IMR-90 (cell line): ENCODE data around the gene TOPORS. TPM values are rescaled to one million over a fixed set of nuclear protein-coding genes. Genes with fewer than 3 reads are reported as not detected.

Experiments
- ATAC-seq: fragments of 200-7000 bp; cut with Tn5 transposase; 2 replicates; pipeline ENCODE4 v1.9.1; 2020; ENCODE audit warnings: low read depth, mild to moderate bottlenecking, moderate library complexity
- BruUV-seq: library from RNA; stranded (reverse); fragments of 400-500 nt; replicated peaks from 2 replicates; lab custom pipeline; 2021; lab: Mats Ljungman, UMichigan
- CTCF ChIA-PET: fragments of 300-600 bp; formaldehyde crosslinking; extraction: SDS; loops from one replicate; lab custom pipeline; 2021; ENCODE audit warnings: antibody characterized with exemption; lab: Yijun Ruan, JAX
- POLR2A ChIA-PET: fragments of 300-600 bp; sonication (Branson Sonifier 250); formaldehyde crosslinking; loops from one replicate; lab custom pipeline; 2022; ENCODE audit warnings: antibody characterized with exemption; ENCODE audit not compliant: unreplicated experiment; lab: Charles Lee
- DNase-seq: peaks from one replicate; pipeline ENCODE4 v3.0.0; 2013
- H2AFZ ChIP-seq: replicated peaks from 2 replicates; pipeline ENCODE3; 2013; ENCODE audit warnings: low read length, mild to moderate bottlenecking; ENCODE audit not compliant: poor library complexity
- H2AK5ac ChIP-seq: 2 replicates; pipeline ENCODE4 v1.6.1; 2013; ENCODE audit warnings: low read depth, low read length, inconsistent platforms
- H2AK9ac ChIP-seq: replicated peaks from 2 replicates; pipeline ENCODE3; 2013; ENCODE audit warnings: mild to moderate bottlenecking, low read depth, low read length, moderate library complexity; ENCODE audit not compliant: poor library complexity
- H2BK120ac ChIP-seq: 2 replicates; pipeline ENCODE4 v1.6.1; 2013; ENCODE audit warnings: low read depth, low read length, inconsistent platforms
- H2BK15ac ChIP-seq: 3 replicates; pipeline ENCODE4 v1.6.1; 2013; ENCODE audit warnings: low read depth, low read length, inconsistent platforms
- H2BK20ac ChIP-seq: 2 replicates; pipeline ENCODE4 v1.6.1; 2013; ENCODE audit warnings: low read depth, mild to moderate bottlenecking, inconsistent platforms, low read length, moderate library complexity
- H2BK5ac ChIP-seq: 2 replicates; pipeline ENCODE4 v1.6.1; 2013; ENCODE audit warnings: mild to moderate bottlenecking, low read depth, low read length, inconsistent platforms; ENCODE audit not compliant: poor library complexity, severe bottlenecking
- H3K14ac ChIP-seq: replicated peaks from 2 replicates; pipeline ENCODE4 v1.6.1; 2013; ENCODE audit warnings: low read depth, low read length, inconsistent platforms
- H3K18ac ChIP-seq: 2 replicates; pipeline ENCODE4 v1.6.1; 2013; ENCODE audit warnings: low read depth, low read length, control low read depth
- H3K23ac ChIP-seq: 2 replicates; pipeline ENCODE4 v1.6.1; 2013; ENCODE audit warnings: low read depth, low read length, inconsistent platforms
- H3K27ac ChIP-seq: 2 replicates; pipeline ENCODE4 v1.5.1; 2013; ENCODE audit warnings: mild to moderate bottlenecking, control low read depth, low read length; ENCODE audit not compliant: insufficient read depth
- H3K27me3 ChIP-seq: 2 replicates; pipeline ENCODE4 v1.6.1; 2013; ENCODE audit warnings: low read length; ENCODE audit not compliant: control insufficient read depth, insufficient read depth
- H3K36me3 ChIP-seq: 2 replicates; pipeline ENCODE4 v1.6.1; 2013; ENCODE audit warnings: low read length, mixed read lengths; ENCODE audit not compliant: control insufficient read depth, insufficient read depth
- H3K4ac ChIP-seq: 2 replicates; pipeline ENCODE4 v1.6.1; 2013; ENCODE audit warnings: low read depth, low read length, inconsistent platforms
- H3K4me1 ChIP-seq: 2 replicates; pipeline ENCODE4 v1.6.1; 2013; ENCODE audit warnings: low read length, mixed read lengths; ENCODE audit not compliant: control insufficient read depth, insufficient read depth
- H3K4me2 ChIP-seq: 2 replicates; pipeline ENCODE4 v1.6.1; 2013; ENCODE audit warnings: low read depth, mild to moderate bottlenecking, control low read depth, low read length, moderate library complexity
- H3K4me3 ChIP-seq: 2 replicates; pipeline ENCODE4 v1.5.1; 2013; ENCODE audit warnings: low read depth, mild to moderate bottlenecking, control low read depth, low read length, moderate library complexity; ENCODE audit not compliant: insufficient read depth
- H3K56ac ChIP-seq: 2 replicates; pipeline ENCODE4 v1.6.1; 2013; ENCODE audit warnings: low read length, inconsistent platforms; ENCODE audit not compliant: insufficient read depth; ENCODE audit errors: extremely low read depth
- H3K79me1 ChIP-seq, 2 experiments: 2 replicates each; pipeline ENCODE4 v1.6.1; 2013; ENCODE audit warnings: low read length in 2 of 2, inconsistent platforms in 1 of 2, low read depth in 1 of 2
- H3K9ac ChIP-seq: 2 replicates; pipeline ENCODE4 v1.6.1; 2013; ENCODE audit warnings: low read depth, low read length, control low read depth
- H3K9me1 ChIP-seq: 2 replicates; pipeline ENCODE4 v1.6.1; 2013; ENCODE audit warnings: low read length, inconsistent platforms; ENCODE audit not compliant: insufficient read depth
- H3K9me3 ChIP-seq: 2 replicates; pipeline ENCODE4 v1.6.1; 2013; ENCODE audit warnings: low read length; ENCODE audit not compliant: control insufficient read depth, insufficient read depth
- H4K20me1 ChIP-seq: 2 replicates; pipeline ENCODE4 v1.6.1; 2013; ENCODE audit warnings: low read length, inconsistent platforms; ENCODE audit not compliant: insufficient read depth
- H4K5ac ChIP-seq: 2 replicates; pipeline ENCODE4 v1.6.1; 2013; ENCODE audit warnings: mild to moderate bottlenecking, low read depth, low read length, control low read depth
- H4K8ac ChIP-seq, 2 experiments: 2 replicates each; pipeline ENCODE4 v1.6.1; 2013; ENCODE audit warnings: low read depth in 2 of 2, low read length in 2 of 2, control low read depth in 1 of 2, inconsistent platforms in 1 of 2
- H4K91ac ChIP-seq: 2 replicates; pipeline ENCODE4 v1.6.1; 2013; ENCODE audit warnings: low read depth, low read length, inconsistent platforms; ENCODE audit not compliant: insufficient read depth
- BHLHE40 ChIP-seq: fragments of 150-350 bp; IDR thresholded peaks from 2 replicates; pipeline ENCODE4 v1.6.1; 2016; ENCODE audit warnings: mild to moderate bottlenecking, low read depth, low read length
- CEBPB ChIP-seq: IDR thresholded peaks from 2 replicates; pipeline ENCODE4 v1.6.1; 2012; ENCODE audit warnings: low read depth, low read length, improper control_type of control experiment
- CHD1 ChIP-seq: IDR thresholded peaks from 2 replicates; pipeline ENCODE4 v1.6.1; 2012; ENCODE audit warnings: low read depth, low read length, improper control_type of control experiment
- FOS ChIP-seq: fragments of 150-350 bp; IDR thresholded peaks from 2 replicates; pipeline ENCODE4 v1.6.1; 2016; ENCODE audit warnings: low read depth, low read length
- MAFK ChIP-seq: IDR thresholded peaks from 2 replicates; pipeline ENCODE4 v1.6.1; 2012; ENCODE audit warnings: low read depth, low read length, improper control_type of control experiment
- MAZ ChIP-seq: IDR thresholded peaks from 2 replicates; pipeline ENCODE4 v1.6.1; 2012; ENCODE audit warnings: low read depth, mild to moderate bottlenecking, low read length, improper control_type of control experiment, moderate library complexity, borderline replicate concordance
- MXI1 ChIP-seq: IDR thresholded peaks from 2 replicates; pipeline ENCODE4 v1.6.1; 2012; ENCODE audit warnings: low read depth, mild to moderate bottlenecking, low read length, moderate library complexity, borderline replicate concordance
- NFE2L2 ChIP-seq: fragments of 150-350 bp; IDR thresholded peaks from 2 replicates; pipeline ENCODE4 v1.6.1; 2016; ENCODE audit warnings: low read depth, mild to moderate bottlenecking, low read length
- POLR2A ChIP-seq: IDR thresholded peaks from 2 replicates; pipeline ENCODE4 v1.6.1; 2012; ENCODE audit warnings: mild to moderate bottlenecking, low read depth, low read length
- RAD21 ChIP-seq: IDR thresholded peaks from 2 replicates; pipeline ENCODE4 v1.6.1; 2012; ENCODE audit warnings: low read length, improper control_type of control experiment
- RCOR1 ChIP-seq: IDR thresholded peaks from 2 replicates; pipeline ENCODE4 v1.6.1; 2012; ENCODE audit warnings: mild to moderate bottlenecking, low read length, improper control_type of control experiment; ENCODE audit not compliant: insufficient replicate concordance
- RFX5 ChIP-seq: IDR thresholded peaks from 2 replicates; pipeline ENCODE4 v1.8.0; 2012; ENCODE audit warnings: low read depth, mild to moderate bottlenecking, low read length, moderate library complexity
- SMC3 ChIP-seq: fragments of 150-350 bp; IDR thresholded peaks from 2 replicates; pipeline ENCODE4 v1.6.1; 2016; ENCODE audit warnings: low read depth, mild to moderate bottlenecking, antibody characterized with exemption, low read length, moderate library complexity
- WGBS, 2 experiments: methylation state at CpG; one replicate each; pipeline versions ENCODE4 v1.1.5 to v1.1.7; 2013; ENCODE audit warnings: missing lambda C conversion rate in 2 of 2; ENCODE audit not compliant: insufficient read length in 1 of 2; ENCODE audit errors: extremely low coverage in 2 of 2; 5-methylcytosine and 5-hydroxymethylcytosine counted together
- dilution Hi-C: fragments of 300-500 bp; cut with HindIII; formaldehyde crosslinking; loops from one replicate; pipeline ENCODE4 v1.14.3; 2018; ENCODE audit warnings: low sequenced_read_pairs; ENCODE audit not compliant: unreplicated experiment
- in situ Hi-C: fragments of 300-500 bp; cut with MboI; formaldehyde crosslinking; loops from 3 replicates; pipeline ENCODE4 v1.14.3; 2019; ENCODE audit warnings: low sequenced_read_pairs, inconsistent platforms, mixed read lengths
- intact Hi-C: fragments of 100-400 bp; cut with micrococcal nuclease; formaldehyde crosslinking; loops from 2 replicates; pipeline ENCODE4 v1.10.0; 2022
- polyA plus RNA-seq, 3 experiments: library from polyadenylated mRNA; depleted of rRNA; stranded (reverse); fragments of >200 nt; gene quantifications; 2 replicates each; pipeline ENCODE4 v1.2.3, GENCODE V29; 2012; ENCODE audit warnings: low replicate concordance in 1 of 3
- total RNA-seq: library from RNA; depleted of rRNA; stranded (reverse); fragments of >200 nt; gene quantifications from 2 replicates; pipeline ENCODE4 v1.2.3, GENCODE V29; 2012
- TF ChIP-seq, protein P1 (sequence below): fragments of 150-350 bp; IDR thresholded peaks from 2 replicates; pipeline ENCODE4 v1.6.1; 2017; ENCODE audit warnings: mild to moderate bottlenecking, antibody characterized with exemption, low read length, low read depth
- TF ChIP-seq, protein P2 (sequence below): fragments of 150-350 bp; IDR thresholded peaks from 2 replicates; pipeline ENCODE4 v1.6.1; 2016; ENCODE audit warnings: low read depth, mild to moderate bottlenecking, low read length, moderate library complexity, borderline replicate concordance
- TF ChIP-seq, protein P3 (sequence below): conservative IDR thresholded peaks from 2 replicates; pipeline ENCODE4 v1.5.1; 2012; ENCODE audit warnings: mild to moderate bottlenecking, low read depth, low read length, improper control_type of control experiment

TOPORS gene
- total and polyA plus RNA-seq, 2 of the 4 experiments (the other 2 are of a cell fraction), result 7.4 to 27.8 TPM

DNA sequence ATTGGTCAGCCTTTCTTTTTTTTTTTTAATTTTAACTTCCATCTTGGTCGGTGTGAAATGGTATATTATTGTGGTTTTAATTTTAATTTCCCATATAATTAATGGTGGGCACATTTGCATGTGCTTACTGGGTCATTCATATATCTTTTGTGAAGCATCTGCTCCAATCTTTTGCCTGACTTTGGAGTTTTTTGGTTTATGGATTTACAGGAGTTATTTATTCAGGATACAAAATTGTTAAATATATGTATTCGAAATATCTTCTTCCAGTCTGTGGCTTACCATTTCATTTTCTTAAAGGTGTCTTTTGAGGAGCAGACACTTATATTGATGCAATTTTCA lies 25.7 kb downstream of the TOPORS start:
- Histone ChIP-seq H3K27ac (peak overlapping the region; percentile 81; the same call in 1 of the 2 replicates), H2BK20ac (no peak overlapping the region; the same call in 1 of the 2 replicates), H4K8ac (peak overlapping the region in 1 of 2 experiments; percentile 62; a peak in 2 of 4 replicates), H3K4me3 (peak overlapping the region; percentile 86), H2BK120ac (peak overlapping the region; percentile 86; the same call in 1 of the 2 replicates), H3K14ac (no peak overlapping the region), H3K9ac (peak overlapping the region; percentile 78), H3K23ac (no peak overlapping the region), H3K56ac (peak overlapping the region; percentile 78; the same call in 1 of the 2 replicates), H2AFZ (no peak overlapping the region), H3K18ac (peak overlapping the region; percentile 81), H2BK5ac (peak overlapping the region; percentile 90), H3K9me3 (no peaks in the 10 kb centered on the region), H3K4me2 (peak overlapping the region; percentile 81), H3K79me1 (peaks cover 27% of the 10 kb centered on the region in 2 experiments; a peak in 3 of 4 replicates), H3K9me1 (no peaks in the 10 kb centered on the region), H2BK15ac (no peak overlapping the region), H4K91ac (no peak overlapping the region; the same call in 1 of the 2 replicates), H4K20me1 (no peaks in the 10 kb centered on the region), H4K5ac (peak overlapping the region; percentile 66; the same call in 1 of the 2 replicates), H3K36me3 (no peaks in the 10 kb centered on the region), H2AK9ac (no peak overlapping the region), H3K4me1 (peaks cover 3% of the 10 kb centered on the region), H2AK5ac (no peak overlapping the region), H3K4ac (no peak overlapping the region), H3K27me3 (no peaks in the 10 kb centered on the region)
- POLR2A ChIA-PET, result interaction anchor here (0.6 kb wide), 3 partner anchors 20 to 53 kb away, joined by 4 to 5 read pairs (median 4); no protein-coding TSS in a partner anchor
- DNase-seq (no peak), ATAC-seq (no peak)
- no CpG with 5 or more reads among the region's 2 CpGs for WGBS, 2 experiments
- CTCF ChIA-PET, result interaction anchor here (0.6 to 1.5 kb wide), 11 partner anchors 9 to 528 kb away, joined by 3 to 16 read pairs (median 4); no protein-coding TSS in a partner anchor
- in situ Hi-C loops (no loop called here), dilution Hi-C loops (no loop called here), intact Hi-C loops (loop anchor here (1.0 kb wide), 4 partner anchors 24 to 147 kb away; partner anchors contain the start of gene ACO1)
- no peak for TF ChIP-seq FOS
- no peak for TF ChIP-seq MAZ
- TF ChIP-seq RFX5, result no peak
- no peak for TF ChIP-seq RAD21
- TF ChIP-seq POLR2A, result no peak
- TF ChIP-seq, protein P1, sequence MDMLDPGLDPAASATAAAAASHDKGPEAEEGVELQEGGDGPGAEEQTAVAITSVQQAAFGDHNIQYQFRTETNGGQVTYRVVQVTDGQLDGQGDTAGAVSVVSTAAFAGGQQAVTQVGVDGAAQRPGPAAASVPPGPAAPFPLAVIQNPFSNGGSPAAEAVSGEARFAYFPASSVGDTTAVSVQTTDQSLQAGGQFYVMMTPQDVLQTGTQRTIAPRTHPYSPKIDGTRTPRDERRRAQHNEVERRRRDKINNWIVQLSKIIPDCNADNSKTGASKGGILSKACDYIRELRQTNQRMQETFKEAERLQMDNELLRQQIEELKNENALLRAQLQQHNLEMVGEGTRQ, result no peak
- no peak for TF ChIP-seq MXI1
- no peak for TF ChIP-seq CHD1
- no peak for TF ChIP-seq BHLHE40
- TF ChIP-seq, protein P2, sequence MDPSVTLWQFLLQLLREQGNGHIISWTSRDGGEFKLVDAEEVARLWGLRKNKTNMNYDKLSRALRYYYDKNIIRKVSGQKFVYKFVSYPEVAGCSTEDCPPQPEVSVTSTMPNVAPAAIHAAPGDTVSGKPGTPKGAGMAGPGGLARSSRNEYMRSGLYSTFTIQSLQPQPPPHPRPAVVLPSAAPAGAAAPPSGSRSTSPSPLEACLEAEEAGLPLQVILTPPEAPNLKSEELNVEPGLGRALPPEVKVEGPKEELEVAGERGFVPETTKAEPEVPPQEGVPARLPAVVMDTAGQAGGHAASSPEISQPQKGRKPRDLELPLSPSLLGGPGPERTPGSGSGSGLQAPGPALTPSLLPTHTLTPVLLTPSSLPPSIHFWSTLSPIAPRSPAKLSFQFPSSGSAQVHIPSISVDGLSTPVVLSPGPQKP, result no peak
- TF ChIP-seq CEBPB, result no peak
- TF ChIP-seq NFE2L2, result no peak
- TF ChIP-seq, protein P3, sequence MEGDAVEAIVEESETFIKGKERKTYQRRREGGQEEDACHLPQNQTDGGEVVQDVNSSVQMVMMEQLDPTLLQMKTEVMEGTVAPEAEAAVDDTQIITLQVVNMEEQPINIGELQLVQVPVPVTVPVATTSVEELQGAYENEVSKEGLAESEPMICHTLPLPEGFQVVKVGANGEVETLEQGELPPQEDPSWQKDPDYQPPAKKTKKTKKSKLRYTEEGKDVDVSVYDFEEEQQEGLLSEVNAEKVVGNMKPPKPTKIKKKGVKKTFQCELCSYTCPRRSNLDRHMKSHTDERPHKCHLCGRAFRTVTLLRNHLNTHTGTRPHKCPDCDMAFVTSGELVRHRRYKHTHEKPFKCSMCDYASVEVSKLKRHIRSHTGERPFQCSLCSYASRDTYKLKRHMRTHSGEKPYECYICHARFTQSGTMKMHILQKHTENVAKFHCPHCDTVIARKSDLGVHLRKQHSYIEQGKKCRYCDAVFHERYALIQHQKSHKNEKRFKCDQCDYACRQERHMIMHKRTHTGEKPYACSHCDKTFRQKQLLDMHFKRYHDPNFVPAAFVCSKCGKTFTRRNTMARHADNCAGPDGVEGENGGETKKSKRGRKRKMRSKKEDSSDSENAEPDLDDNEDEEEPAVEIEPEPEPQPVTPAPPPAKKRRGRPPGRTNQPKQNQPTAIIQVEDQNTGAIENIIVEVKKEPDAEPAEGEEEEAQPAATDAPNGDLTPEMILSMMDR, result no peak
- no peak for TF ChIP-seq SMC3
- no peak for TF ChIP-seq MAFK
- no peak for TF ChIP-seq RCOR1
- BruUV-seq, result no TSS peak
